Measurements from ENCODE around the gene C20orf204. TPM values are rescaled to one million over a fixed set of nuclear protein-coding genes. Genes with fewer than 3 reads are reported as not detected.

Gene C20orf204
- polyA plus RNA-seq, 1 donor from 2014 or later = 6.0 TPM

DNA sequence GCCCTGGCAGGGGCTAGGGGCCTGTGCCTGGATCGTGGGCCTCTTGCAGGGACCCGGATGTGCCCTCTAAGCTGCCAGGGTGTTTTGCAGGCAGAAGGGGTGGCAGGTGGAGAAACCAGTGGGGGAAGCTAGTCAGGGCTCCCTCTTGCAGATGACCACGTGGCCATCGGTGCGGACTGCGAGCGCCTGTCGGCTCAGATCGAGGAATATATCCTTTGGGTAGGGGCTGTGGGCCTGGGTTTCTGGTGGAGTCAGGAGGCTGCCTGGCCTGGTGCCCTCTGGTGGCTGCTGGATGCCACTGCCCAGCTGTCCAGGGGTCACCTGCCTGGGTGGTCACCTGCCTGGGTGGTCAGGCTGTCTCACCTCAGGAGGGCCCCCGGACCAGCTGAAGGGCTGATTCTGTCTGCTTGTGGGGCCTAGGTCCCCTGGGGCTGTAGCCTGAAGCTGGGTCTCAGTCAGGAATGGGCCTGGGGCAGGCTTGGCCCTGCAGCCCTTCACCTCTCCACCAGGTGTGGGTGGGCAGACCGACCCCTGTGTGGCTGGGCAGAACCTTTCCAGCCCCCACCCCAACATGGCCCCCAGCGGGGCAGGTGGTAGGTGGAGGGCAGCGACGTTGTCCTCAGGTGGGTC is 33.7 kb downstream of the C20orf204 start:
- Histone ChIP-seq H3K4me2 (ENCODE audit: low read length) (no peak overlapping the region), H3K9ac (ENCODE audit: low read length) (no peak overlapping the region), H4K20me1 (ENCODE audit: insufficient read depth) (no peaks in the 10 kb centered on the region), H3K9me2 (ENCODE audit: insufficient read depth, low read length) (no peaks in the 10 kb centered on the region), H3K36me3 (ENCODE audit: insufficient read depth, low read length) (no peaks in the 10 kb centered on the region), H3K4me3 (ENCODE audit: low read length) (no peak overlapping the region), H3K27ac (ENCODE audit: low read length) (no peak overlapping the region), H3K9me3 (ENCODE audit: low read length) (no peaks in the 10 kb centered on the region), H2AFZ (ENCODE audit: low read depth, low read length) (no peak overlapping the region), H3K27me3 (ENCODE audit: insufficient read depth, low read depth, low read length) (no peaks in the 10 kb centered on the region), H3K79me2 (replicated peaks; ENCODE audit: insufficient read depth, low read length) (no peaks in the 10 kb centered on the region), H3F3A (ENCODE audit: insufficient read depth, low read length, poor library complexity, severe bottlenecking) (no peaks in the 10 kb centered on the region)
- TF ChIP-seq, protein P1, sequence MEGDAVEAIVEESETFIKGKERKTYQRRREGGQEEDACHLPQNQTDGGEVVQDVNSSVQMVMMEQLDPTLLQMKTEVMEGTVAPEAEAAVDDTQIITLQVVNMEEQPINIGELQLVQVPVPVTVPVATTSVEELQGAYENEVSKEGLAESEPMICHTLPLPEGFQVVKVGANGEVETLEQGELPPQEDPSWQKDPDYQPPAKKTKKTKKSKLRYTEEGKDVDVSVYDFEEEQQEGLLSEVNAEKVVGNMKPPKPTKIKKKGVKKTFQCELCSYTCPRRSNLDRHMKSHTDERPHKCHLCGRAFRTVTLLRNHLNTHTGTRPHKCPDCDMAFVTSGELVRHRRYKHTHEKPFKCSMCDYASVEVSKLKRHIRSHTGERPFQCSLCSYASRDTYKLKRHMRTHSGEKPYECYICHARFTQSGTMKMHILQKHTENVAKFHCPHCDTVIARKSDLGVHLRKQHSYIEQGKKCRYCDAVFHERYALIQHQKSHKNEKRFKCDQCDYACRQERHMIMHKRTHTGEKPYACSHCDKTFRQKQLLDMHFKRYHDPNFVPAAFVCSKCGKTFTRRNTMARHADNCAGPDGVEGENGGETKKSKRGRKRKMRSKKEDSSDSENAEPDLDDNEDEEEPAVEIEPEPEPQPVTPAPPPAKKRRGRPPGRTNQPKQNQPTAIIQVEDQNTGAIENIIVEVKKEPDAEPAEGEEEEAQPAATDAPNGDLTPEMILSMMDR (IDR thresholded peaks at IDR 0.05; ENCODE audit: poor library complexity, severe bottlenecking) = peak; percentile 62
- TF ChIP-seq, protein P2, sequence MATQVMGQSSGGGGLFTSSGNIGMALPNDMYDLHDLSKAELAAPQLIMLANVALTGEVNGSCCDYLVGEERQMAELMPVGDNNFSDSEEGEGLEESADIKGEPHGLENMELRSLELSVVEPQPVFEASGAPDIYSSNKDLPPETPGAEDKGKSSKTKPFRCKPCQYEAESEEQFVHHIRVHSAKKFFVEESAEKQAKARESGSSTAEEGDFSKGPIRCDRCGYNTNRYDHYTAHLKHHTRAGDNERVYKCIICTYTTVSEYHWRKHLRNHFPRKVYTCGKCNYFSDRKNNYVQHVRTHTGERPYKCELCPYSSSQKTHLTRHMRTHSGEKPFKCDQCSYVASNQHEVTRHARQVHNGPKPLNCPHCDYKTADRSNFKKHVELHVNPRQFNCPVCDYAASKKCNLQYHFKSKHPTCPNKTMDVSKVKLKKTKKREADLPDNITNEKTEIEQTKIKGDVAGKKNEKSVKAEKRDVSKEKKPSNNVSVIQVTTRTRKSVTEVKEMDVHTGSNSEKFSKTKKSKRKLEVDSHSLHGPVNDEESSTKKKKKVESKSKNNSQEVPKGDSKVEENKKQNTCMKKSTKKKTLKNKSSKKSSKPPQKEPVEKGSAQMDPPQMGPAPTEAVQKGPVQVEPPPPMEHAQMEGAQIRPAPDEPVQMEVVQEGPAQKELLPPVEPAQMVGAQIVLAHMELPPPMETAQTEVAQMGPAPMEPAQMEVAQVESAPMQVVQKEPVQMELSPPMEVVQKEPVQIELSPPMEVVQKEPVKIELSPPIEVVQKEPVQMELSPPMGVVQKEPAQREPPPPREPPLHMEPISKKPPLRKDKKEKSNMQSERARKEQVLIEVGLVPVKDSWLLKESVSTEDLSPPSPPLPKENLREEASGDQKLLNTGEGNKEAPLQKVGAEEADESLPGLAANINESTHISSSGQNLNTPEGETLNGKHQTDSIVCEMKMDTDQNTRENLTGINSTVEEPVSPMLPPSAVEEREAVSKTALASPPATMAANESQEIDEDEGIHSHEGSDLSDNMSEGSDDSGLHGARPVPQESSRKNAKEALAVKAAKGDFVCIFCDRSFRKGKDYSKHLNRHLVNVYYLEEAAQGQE (IDR thresholded peaks at IDR 0.05; ENCODE audit: borderline replicate concordance) = no peak
- no peak for TF ChIP-seq TAF1 (IDR thresholded peaks at IDR 0.05; ENCODE audit: low read depth)
- TF ChIP-seq SMC3 (conservative IDR thresholded peaks at IDR 0.05; ENCODE audit: poor library complexity) = peak; percentile 53
- TF ChIP-seq RAD21 (conservative IDR thresholded peaks at IDR 0.05) = peak; percentile 29

DNA sequence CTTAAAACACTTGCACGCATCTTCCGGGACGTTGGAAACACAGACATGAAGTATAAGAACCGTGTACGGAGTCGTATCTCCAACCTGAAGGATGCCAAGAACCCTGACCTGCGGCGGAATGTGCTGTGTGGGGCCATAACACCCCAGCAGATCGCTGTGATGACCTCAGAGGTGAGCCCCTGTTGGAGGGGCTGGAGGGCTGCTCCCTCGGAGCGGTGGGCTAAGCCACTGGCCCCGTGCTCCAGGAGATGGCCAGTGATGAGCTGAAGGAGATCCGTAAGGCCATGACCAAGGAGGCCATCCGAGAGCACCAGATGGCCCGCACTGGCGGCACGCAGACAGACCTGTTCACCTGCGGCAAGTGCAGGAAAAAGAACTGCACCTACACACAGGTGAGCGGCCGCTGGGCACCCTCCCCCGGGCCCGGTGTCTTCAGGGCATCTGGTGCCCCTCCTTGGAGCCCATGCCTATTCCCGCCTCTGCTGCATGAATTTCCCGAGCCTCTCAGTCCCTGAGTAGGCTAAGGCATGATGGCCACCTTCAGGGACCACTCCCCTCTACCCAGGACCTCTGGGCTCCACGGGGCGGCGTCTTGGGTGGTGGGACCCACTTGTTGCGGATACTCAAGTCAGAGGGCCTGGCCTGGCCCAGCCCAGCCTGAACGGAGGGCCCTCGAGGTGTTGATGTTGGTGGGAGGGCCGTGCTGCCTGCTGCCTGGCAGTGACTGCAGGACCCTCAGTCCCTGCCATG is 34.4 kb downstream of the C20orf204 start:
- Histone ChIP-seq H4K20me1 (ENCODE audit: insufficient read depth) (no peaks in the 10 kb centered on the region), H3K36me3 (ENCODE audit: insufficient read depth, low read length) (no peaks in the 10 kb centered on the region), H3K27me3 (ENCODE audit: insufficient read depth, low read depth, low read length) (no peaks in the 10 kb centered on the region)

More for the DNA sequence above, 34.4 kb downstream of the C20orf204 start:
- Histone ChIP-seq H3K79me2 (replicated peaks; ENCODE audit: insufficient read depth, low read length) (no peaks in the 10 kb centered on the region), H2AFZ (ENCODE audit: low read depth, low read length) (no peak overlapping the region), H3K9me3 (ENCODE audit: low read length) (no peaks in the 10 kb centered on the region), H3F3A (ENCODE audit: insufficient read depth, low read length, poor library complexity, severe bottlenecking) (no peaks in the 10 kb centered on the region), H3K9me2 (ENCODE audit: insufficient read depth, low read length) (no peaks in the 10 kb centered on the region), H3K4me3 (ENCODE audit: low read length) (no peak overlapping the region), H3K4me2 (ENCODE audit: low read length) (no peak overlapping the region), H3K27ac (ENCODE audit: low read length) (no peak overlapping the region), H3K9ac (ENCODE audit: low read length) (no peak overlapping the region)
- TF ChIP-seq MXI1 (conservative IDR thresholded peaks at IDR 0.05; ENCODE audit: poor library complexity, severe bottlenecking) (no peak), POLR2AphosphoS5 (IDR thresholded peaks at IDR 0.05) (no peak), SMC3 (conservative IDR thresholded peaks at IDR 0.05; ENCODE audit: poor library complexity) (no peak), EZH2 (IDR thresholded peaks at IDR 0.05; ENCODE audit: borderline replicate concordance, insufficient read depth, low read length, poor library complexity, severe bottlenecking) (no peak), TAF1 (IDR thresholded peaks at IDR 0.05; ENCODE audit: low read depth) (no peak), EP300 (conservative IDR thresholded peaks at IDR 0.05; ENCODE audit: poor library complexity, severe bottlenecking) (no peak), RAD21 (conservative IDR thresholded peaks at IDR 0.05) (no peak)
- TF ChIP-seq, protein P1 (IDR thresholded peaks at IDR 0.05; ENCODE audit: poor library complexity, severe bottlenecking) = no peak
- TF ChIP-seq, protein P2 (IDR thresholded peaks at IDR 0.05; ENCODE audit: borderline replicate concordance) = no peak

Measured in neural cell (in vitro differentiated cells).